ENCODE measurements around the gene ZNF775.

DNA sequence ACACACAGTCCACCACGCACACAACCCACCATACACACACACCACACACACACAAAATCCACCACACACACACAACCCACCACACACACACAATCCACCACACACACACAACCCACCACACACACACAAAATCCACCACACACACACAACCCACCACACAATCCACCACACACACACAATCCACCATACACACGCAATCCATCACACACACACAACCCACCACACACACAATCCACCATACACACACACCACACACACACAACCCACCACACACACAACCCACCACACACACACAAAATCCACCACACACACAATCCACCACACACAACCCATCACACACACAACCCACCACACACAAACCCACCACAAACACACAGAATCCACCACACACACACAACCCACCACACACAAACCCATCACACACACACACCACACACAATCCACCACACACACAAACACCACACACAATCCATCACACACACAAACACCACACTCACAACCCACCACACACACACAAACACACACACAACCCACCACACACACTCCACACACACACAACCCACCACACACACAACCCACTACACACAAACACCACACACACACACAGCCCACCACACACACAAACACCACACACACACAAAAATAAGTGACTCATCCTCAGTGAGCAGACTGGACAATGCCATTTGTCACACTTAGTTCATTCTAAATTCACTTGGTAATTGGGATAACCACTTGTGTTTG is 19.3 kb upstream of the ZNF775 start:
- TF ChIP-seq, protein P1, sequence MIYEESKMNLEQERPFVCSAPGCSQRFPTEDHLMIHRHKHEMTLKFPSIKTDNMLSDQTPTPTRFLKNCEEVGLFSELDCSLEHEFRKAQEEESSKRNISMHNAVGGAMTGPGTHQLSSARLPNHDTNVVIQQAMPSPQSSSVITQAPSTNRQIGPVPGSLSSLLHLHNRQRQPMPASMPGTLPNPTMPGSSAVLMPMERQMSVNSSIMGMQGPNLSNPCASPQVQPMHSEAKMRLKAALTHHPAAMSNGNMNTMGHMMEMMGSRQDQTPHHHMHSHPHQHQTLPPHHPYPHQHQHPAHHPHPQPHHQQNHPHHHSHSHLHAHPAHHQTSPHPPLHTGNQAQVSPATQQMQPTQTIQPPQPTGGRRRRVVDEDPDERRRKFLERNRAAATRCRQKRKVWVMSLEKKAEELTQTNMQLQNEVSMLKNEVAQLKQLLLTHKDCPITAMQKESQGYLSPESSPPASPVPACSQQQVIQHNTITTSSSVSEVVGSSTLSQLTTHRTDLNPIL (CRISPR knock-in tag; IDR thresholded peaks at IDR 0.05; ENCODE audit: low read depth): no peak
- no peak for TF ChIP-seq CSDC2 (CRISPR knock-in tag; IDR thresholded peaks at IDR 0.05)
- TF ChIP-seq ZFP30 (CRISPR knock-in tag; IDR thresholded peaks at IDR 0.05): no peak
- TF ChIP-seq ESRRG (CRISPR knock-in tag; IDR thresholded peaks at IDR 0.05): no peak
- TF ChIP-seq ZFP3 (CRISPR knock-in tag; IDR thresholded peaks at IDR 0.05): no peak
- no peak for TF ChIP-seq TOX (CRISPR knock-in tag; IDR thresholded peaks at IDR 0.05; ENCODE audit: borderline replicate concordance)
- TF ChIP-seq GLIS3 (CRISPR knock-in tag; IDR thresholded peaks at IDR 0.05): no peak
- no peak for TF ChIP-seq ARNTL (CRISPR knock-in tag; IDR thresholded peaks at IDR 0.05; ENCODE audit: borderline replicate concordance, low read depth)
- TF ChIP-seq, protein P2, sequence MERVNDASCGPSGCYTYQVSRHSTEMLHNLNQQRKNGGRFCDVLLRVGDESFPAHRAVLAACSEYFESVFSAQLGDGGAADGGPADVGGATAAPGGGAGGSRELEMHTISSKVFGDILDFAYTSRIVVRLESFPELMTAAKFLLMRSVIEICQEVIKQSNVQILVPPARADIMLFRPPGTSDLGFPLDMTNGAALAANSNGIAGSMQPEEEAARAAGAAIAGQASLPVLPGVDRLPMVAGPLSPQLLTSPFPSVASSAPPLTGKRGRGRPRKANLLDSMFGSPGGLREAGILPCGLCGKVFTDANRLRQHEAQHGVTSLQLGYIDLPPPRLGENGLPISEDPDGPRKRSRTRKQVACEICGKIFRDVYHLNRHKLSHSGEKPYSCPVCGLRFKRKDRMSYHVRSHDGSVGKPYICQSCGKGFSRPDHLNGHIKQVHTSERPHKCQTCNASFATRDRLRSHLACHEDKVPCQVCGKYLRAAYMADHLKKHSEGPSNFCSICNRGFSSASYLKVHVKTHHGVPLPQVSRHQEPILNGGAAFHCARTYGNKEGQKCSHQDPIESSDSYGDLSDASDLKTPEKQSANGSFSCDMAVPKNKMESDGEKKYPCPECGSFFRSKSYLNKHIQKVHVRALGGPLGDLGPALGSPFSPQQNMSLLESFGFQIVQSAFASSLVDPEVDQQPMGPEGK (CRISPR knock-in tag; IDR thresholded peaks at IDR 0.05; ENCODE audit: borderline replicate concordance): no peak
- TF ChIP-seq SNAI2 (CRISPR knock-in tag; IDR thresholded peaks at IDR 0.05): no peak
- TF ChIP-seq, protein P3, sequence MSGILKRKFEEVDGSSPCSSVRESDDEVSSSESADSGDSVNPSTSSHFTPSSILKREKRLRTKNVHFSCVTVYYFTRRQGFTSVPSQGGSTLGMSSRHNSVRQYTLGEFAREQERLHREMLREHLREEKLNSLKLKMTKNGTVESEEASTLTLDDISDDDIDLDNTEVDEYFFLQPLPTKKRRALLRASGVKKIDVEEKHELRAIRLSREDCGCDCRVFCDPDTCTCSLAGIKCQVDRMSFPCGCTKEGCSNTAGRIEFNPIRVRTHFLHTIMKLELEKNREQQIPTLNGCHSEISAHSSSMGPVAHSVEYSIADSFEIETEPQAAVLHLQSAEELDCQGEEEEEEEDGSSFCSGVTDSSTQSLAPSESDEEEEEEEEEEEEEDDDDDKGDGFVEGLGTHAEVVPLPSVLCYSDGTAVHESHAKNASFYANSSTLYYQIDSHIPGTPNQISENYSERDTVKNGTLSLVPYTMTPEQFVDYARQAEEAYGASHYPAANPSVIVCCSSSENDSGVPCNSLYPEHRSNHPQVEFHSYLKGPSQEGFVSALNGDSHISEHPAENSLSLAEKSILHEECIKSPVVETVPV (CRISPR knock-in tag; IDR thresholded peaks at IDR 0.05): no peak
- no peak for TF ChIP-seq ISL1 (CRISPR knock-in tag; IDR thresholded peaks at IDR 0.05)
- TF ChIP-seq, protein P4, sequence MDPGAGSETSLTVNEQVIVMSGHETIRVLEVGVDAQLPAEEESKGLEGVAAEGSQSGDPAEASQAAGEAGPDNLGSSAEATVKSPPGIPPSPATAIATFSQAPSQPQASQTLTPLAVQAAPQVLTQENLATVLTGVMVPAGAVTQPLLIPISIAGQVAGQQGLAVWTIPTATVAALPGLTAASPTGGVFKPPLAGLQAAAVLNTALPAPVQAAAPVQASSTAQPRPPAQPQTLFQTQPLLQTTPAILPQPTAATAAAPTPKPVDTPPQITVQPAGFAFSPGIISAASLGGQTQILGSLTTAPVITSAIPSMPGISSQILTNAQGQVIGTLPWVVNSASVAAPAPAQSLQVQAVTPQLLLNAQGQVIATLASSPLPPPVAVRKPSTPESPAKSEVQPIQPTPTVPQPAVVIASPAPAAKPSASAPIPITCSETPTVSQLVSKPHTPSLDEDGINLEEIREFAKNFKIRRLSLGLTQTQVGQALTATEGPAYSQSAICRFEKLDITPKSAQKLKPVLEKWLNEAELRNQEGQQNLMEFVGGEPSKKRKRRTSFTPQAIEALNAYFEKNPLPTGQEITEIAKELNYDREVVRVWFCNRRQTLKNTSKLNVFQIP (CRISPR knock-in tag; IDR thresholded peaks at IDR 0.05; ENCODE audit: borderline replicate concordance, low read depth): no peak
